ENCODE results near the gene TMEM120A. TPM values are rescaled to one million over a fixed set of nuclear protein-coding genes. Genes with fewer than 3 reads are reported as not detected.

TMEM120A gene
- total RNA-seq, 4 donors from 2014 or later = 14.4 to 53.9 (median 20.1) TPM

DNA sequence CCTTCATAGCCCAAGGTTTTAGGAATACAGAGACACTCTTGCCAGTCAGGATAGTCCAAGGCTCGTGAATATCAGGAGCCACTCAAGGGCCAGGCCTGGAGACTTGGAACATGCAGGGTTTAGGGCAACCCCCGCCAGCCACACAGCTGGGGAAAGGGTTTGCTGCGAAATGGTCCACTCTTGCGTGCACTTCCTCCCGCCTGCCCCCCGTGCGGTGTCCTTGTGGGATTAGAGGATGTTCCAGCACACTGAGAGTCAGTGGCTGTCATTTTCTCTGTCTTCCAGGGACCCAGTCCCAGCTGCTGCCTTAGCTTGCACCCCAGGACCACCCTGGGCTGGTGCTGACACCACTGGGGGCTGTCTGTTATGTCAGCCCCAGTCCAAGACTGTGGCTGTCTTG lies 41.0 kb downstream of the TMEM120A start:
- DNase-seq = no peak
- Histone ChIP-seq H3K36me3 (peaks cover 12 to 51% (median 22%) of the 10 kb centered on the region in 3 donors), H3K27ac (no peak overlapping the region), H3K27me3 (no peaks in the 10 kb centered on the region), H3K9me3 (no peaks in the 10 kb centered on the region), H3K4me3 (no peak overlapping the region), H3K4me1 (peaks cover 9 to 46% (median 9%) of the 10 kb centered on the region in 3 donors)
- 94 to 95% methylated on average over 4 to 7 of the region's 7 CpGs for WGBS, 2 donors
- TF ChIP-seq, protein P1, sequence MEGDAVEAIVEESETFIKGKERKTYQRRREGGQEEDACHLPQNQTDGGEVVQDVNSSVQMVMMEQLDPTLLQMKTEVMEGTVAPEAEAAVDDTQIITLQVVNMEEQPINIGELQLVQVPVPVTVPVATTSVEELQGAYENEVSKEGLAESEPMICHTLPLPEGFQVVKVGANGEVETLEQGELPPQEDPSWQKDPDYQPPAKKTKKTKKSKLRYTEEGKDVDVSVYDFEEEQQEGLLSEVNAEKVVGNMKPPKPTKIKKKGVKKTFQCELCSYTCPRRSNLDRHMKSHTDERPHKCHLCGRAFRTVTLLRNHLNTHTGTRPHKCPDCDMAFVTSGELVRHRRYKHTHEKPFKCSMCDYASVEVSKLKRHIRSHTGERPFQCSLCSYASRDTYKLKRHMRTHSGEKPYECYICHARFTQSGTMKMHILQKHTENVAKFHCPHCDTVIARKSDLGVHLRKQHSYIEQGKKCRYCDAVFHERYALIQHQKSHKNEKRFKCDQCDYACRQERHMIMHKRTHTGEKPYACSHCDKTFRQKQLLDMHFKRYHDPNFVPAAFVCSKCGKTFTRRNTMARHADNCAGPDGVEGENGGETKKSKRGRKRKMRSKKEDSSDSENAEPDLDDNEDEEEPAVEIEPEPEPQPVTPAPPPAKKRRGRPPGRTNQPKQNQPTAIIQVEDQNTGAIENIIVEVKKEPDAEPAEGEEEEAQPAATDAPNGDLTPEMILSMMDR (IDR thresholded peaks at IDR 0.05) = no peak
- TF ChIP-seq POLR2A (IDR thresholded peaks at IDR 0.05) = no peak
- intact Hi-C loops (cut with DNase I) = no loop called here

DNA sequence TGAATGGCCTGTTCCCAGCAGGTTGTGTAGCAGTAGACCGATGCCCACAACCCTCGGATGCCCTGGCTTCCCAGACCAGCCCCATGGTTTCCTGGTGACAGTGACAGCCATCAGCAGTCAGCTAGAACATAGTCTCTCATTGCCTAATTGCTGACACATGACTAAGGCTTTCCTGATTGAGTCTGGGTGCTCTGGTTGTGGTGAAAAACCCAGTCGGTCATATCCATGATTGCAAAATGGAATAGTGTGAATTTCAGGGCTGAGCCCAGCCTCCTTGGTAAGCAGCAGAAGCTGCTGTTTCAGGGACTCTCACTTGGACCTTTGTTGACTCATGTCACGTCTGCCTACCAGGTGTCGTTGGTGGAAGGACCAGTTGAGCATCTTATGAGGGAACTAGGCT lies 42.9 kb downstream of the TMEM120A start:
- peaks cover 8 to 51% (median 11%) of the 10 kb centered on the region in 3 donors for H3K4me1 ChIP-seq
- peak overlapping the region; percentile 46 to 81 (median 62) for H3K27ac ChIP-seq
- whole genome bisulfite sequencing, 2 donors = 61 to 67% methylated on average over 2 to 3 of the region's 5 CpGs
- TF ChIP-seq, protein P1 (IDR thresholded peaks at IDR 0.05) = no peak
- no peak for TF ChIP-seq POLR2A (IDR thresholded peaks at IDR 0.05)
- no peaks in the 10 kb centered on the region for H3K9me3 ChIP-seq
- H3K4me3 ChIP-seq = no peak overlapping the region
- intact Hi-C loops (cut with DNase I) = no loop called here
- no peak for DNase-seq
- H3K36me3 ChIP-seq = peaks cover 0 to 46% (median 28%) of the 10 kb centered on the region in 3 donors
- no peaks in the 10 kb centered on the region for H3K27me3 ChIP-seq

DNA sequence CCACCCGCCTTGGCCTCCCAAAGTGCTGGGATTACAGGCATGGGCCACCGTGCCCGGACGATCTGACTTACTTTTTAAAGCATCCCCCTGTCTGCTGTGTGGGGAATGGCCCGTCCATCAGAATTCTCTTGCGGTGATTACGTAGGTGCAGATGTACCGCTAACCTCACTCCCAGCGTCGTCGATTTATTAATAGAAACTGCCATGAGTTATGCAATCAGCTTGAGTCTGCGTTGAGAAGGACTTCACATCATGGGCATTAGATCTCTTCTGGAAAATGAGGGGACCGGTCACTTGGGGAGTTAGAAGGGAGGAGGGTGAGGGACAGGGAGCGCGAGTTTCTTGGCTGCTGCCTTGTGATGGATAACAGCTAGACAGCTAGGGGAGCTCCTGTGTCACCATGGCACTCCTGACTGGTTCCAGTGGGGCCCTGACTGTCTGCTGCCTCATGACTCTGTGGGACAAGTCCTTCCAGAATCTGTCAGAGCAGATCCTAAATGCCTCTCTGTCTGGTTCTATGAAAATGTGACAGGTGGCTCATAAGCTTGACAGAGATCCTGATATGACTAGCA lies 44.2 kb downstream of the TMEM120A start:
- intact Hi-C loops (cut with DNase I) = no loop called here
- 79 to 83% methylated on average over 12 to 15 of the region's 15 CpGs for WGBS, 2 donors
- TF ChIP-seq, protein P1 (IDR thresholded peaks at IDR 0.05) = no peak
- no peak for TF ChIP-seq POLR2A (IDR thresholded peaks at IDR 0.05)
- Histone ChIP-seq H3K4me3 (no peak overlapping the region), H3K9me3 (no peaks in the 10 kb centered on the region), H3K4me1 (peaks cover 8 to 59% (median 24%) of the 10 kb centered on the region in 3 donors), H3K36me3 (peaks cover 0 to 33% (median 16%) of the 10 kb centered on the region in 3 donors), H3K27me3 (no peaks in the 10 kb centered on the region), H3K27ac (peak overlapping the region in 3 of 4 donors; percentile 38 to 81 (median 64))
- DNase-seq = no peak

DNA sequence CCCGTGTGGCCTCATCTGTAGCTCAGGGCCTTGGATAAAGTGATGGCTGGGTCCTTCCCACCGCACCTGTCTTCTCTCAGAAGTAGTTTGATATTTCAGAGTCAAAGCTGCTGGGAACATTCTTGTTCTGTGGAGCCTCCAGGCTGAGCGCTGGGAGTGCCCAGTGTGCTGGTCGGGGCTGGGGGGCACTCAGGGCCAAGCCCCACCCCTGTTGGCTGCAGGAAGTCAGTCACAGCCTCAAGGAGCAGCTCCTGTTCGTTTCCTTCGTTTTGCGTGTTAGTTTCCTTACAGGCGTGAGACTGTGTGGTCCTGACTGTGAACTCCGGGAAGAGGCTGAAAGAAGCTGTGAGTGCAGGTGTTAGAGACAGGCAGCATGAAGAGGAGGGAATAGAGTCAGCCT lies 46.2 kb downstream of the TMEM120A start:
- no peak for TF ChIP-seq POLR2A (IDR thresholded peaks at IDR 0.05)
- TF ChIP-seq, protein P1 (IDR thresholded peaks at IDR 0.05) = no peak
- Histone ChIP-seq H3K4me3 (no peak overlapping the region), H3K27ac (peak overlapping the region in 2 of 4 donors; percentile 9 to 47), H3K4me1 (peaks cover 21 to 79% (median 31%) of the 10 kb centered on the region in 3 donors), H3K9me3 (no peaks in the 10 kb centered on the region), H3K36me3 (peaks cover 0 to 14% (median 6%) of the 10 kb centered on the region in 3 donors), H3K27me3 (no peaks in the 10 kb centered on the region)
- DNase-seq = no peak
- intact Hi-C loops (cut with DNase I) = no loop called here
- 73 to 86% methylated on average over 6 to 8 of the region's 9 CpGs for WGBS, 2 donors

DNA sequence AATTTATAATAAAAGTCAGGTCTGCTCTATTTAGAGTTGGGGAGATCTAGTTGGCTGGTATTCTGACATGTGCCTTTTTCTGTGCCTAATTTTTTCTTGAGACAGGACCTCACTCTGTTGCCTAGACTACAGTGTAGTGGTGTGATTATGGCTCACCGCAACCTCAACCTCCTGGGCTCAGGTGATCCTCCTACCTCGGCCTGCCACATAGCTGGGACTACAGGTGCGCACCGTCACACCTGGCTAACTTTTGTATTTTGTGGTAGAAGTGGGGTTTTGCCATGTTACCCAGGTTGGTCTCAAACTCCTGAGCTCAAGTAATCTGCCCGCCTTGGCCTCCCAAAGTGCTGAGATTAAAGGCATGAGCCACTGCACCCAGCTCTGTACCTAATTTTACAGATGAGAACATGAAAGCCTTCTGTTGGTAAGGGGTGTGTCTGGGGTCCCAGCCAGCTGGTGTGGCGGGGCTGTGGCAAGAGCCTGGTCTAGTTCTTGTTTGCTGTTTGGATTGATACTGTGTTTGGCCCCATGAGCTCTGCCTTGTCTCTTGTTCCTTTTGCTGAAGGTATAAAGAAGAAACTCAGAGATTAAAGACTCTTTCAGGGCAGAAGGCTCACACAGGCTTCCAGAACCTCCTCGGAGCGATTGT lies 48.1 kb downstream of the TMEM120A start:
- 72 to 76% methylated on average over 8 of the region's 8 CpGs for WGBS, 2 donors
- Histone ChIP-seq H3K36me3 (peaks cover 0 to 16% (median 6%) of the 10 kb centered on the region in 3 donors), H3K9me3 (no peaks in the 10 kb centered on the region), H3K4me3 (no peak overlapping the region), H3K27me3 (no peaks in the 10 kb centered on the region), H3K4me1 (peaks cover 21 to 77% (median 29%) of the 10 kb centered on the region in 3 donors), H3K27ac (peak overlapping the region; percentile 81 to 90 (median 86))
- TF ChIP-seq, protein P1 (IDR thresholded peaks at IDR 0.05) = no peak
- no peak for TF ChIP-seq POLR2A (IDR thresholded peaks at IDR 0.05)
- intact Hi-C loops (cut with DNase I) = no loop called here
- DNase-seq = no peak

Data from esophagus squamous epithelium (tissue), 5 donors.